SK-N-SH (cell line): ENCODE data around the gene INPP5A. TPM values are rescaled to one million over a fixed set of nuclear protein-coding genes. Genes with fewer than 3 reads are reported as not detected.

Experiments used
- CTCF ChIA-PET: fragments of 300-600, 350-600 bp; formaldehyde crosslinking; extraction: SDS; loops from one replicate; lab custom pipeline; 2021; lab: Yijun Ruan, JAX
- POLR2A ChIA-PET: fragments of 350-600 bp; sonication (Branson Sonifier 250); formaldehyde crosslinking; extraction: SDS; loops from one replicate; lab custom pipeline; 2020; ENCODE audit warnings: antibody characterized with exemption, inconsistent platforms; lab: Yijun Ruan, JAX
- DNase-seq: peaks from one replicate; pipeline ENCODE4 v3.0.0; 2012
- H2AFZ ChIP-seq: fragments of 200-600 bp; sonication (generic); 2 replicates; pipeline ENCODE4 v1.8.1; 2016; ENCODE audit warnings: antibody characterized with exemption, mild to moderate bottlenecking, low read depth
- H3F3A ChIP-seq: fragments of 200-600 bp; sonication (generic); replicated peaks from 2 replicates; pipeline ENCODE3; 2016; ENCODE audit warnings: antibody characterized with exemption, mild to moderate bottlenecking; ENCODE audit not compliant: insufficient read depth
- H3K27ac ChIP-seq, 2 experiments: fragments of 200-500 bp in 1 of 2; fragments of 200-600 bp in 1 of 2; sonication (Bioruptor generic) in 1 of 2; sonication (generic), shearing (Covaris generic) in 1 of 2; 2 replicates each; pipeline versions ENCODE4 v1.5.1 to v1.6.1; 2014 to 2016; ENCODE audit warnings: low read depth in 2 of 2, inconsistent platforms in 1 of 2, low read length in 1 of 2, mild to moderate bottlenecking in 1 of 2, mixed read lengths in 1 of 2
- H3K27me3 ChIP-seq: fragments of 200-600 bp; sonication (generic), shearing (Covaris generic); 2 replicates; pipeline ENCODE4 v1.6.1; 2016; ENCODE audit warnings: mixed run types; ENCODE audit not compliant: insufficient read depth
- H3K36me3 ChIP-seq, 2 experiments: fragments of 200-500 bp in 1 of 2; fragments of 200-600 bp in 1 of 2; sonication (Bioruptor generic) in 1 of 2; sonication (generic) in 1 of 2; replicated peaks in 1 of 2; 2 replicates each; pipeline versions ENCODE3 to v1.5.1; 2014 to 2016; ENCODE audit warnings: low read length in 1 of 2, mild to moderate bottlenecking in 1 of 2; ENCODE audit not compliant: insufficient read depth in 2 of 2, control insufficient read depth in 1 of 2
- H3K4me1 ChIP-seq, 2 experiments: fragments of 200-500 bp in 1 of 2; fragments of 200-600 bp in 1 of 2; sonication (Bioruptor generic) in 1 of 2; sonication (generic), shearing (Covaris generic) in 1 of 2; 2 replicates each; pipeline versions ENCODE4 v1.5.1 to v1.6.1; 2014 to 2016; ENCODE audit warnings: low read depth in 1 of 2, low read length in 1 of 2, mixed run types in 1 of 2; ENCODE audit not compliant: insufficient read depth in 2 of 2, control insufficient read depth in 1 of 2
- H3K4me2 ChIP-seq: fragments of 200-600 bp; sonication (generic), shearing (Covaris generic); 2 replicates; pipeline ENCODE4 v1.6.1; 2017; ENCODE audit warnings: mixed run types
- H3K4me3 ChIP-seq, 2 experiments: fragments of 200-500 bp in 1 of 2; fragments of 200-600 bp in 1 of 2; sonication (Bioruptor generic) in 1 of 2; sonication (generic), shearing (Covaris generic) in 1 of 2; 2 replicates each; pipeline versions ENCODE4 v1.5.1 to v1.8.1; 2014 to 2016; ENCODE audit warnings: low read depth in 2 of 2, inconsistent platforms in 1 of 2, low read length in 1 of 2, mild to moderate bottlenecking in 1 of 2, mixed read lengths in 1 of 2, moderate library complexity in 1 of 2
- H3K79me2 ChIP-seq: fragments of 200-600 bp; sonication (generic); 2 replicates; pipeline ENCODE4 v1.8.1; 2017; ENCODE audit warnings: mild to moderate bottlenecking; ENCODE audit not compliant: insufficient read depth
- H3K9ac ChIP-seq: fragments of 200-600 bp; sonication (generic); 2 replicates; pipeline ENCODE4 v1.6.1; 2017; ENCODE audit warnings: mixed run types
- H3K9me2 ChIP-seq: fragments of 200-600 bp; sonication (generic); 2 replicates; pipeline ENCODE4 v1.6.1; 2017; ENCODE audit warnings: mixed run types
- H3K9me3 ChIP-seq: fragments of 200-600 bp; sonication (generic); 2 replicates; pipeline ENCODE4 v1.6.1; 2017; ENCODE audit warnings: mixed run types, mild to moderate bottlenecking, moderate library complexity
- H4K20me1 ChIP-seq: fragments of 200-600 bp; sonication (generic); 2 replicates; pipeline ENCODE4 v1.6.1; 2017; ENCODE audit warnings: mild to moderate bottlenecking, mixed run types; ENCODE audit not compliant: insufficient read depth
- CHD2 ChIP-seq: fragments of 150-350 bp; IDR thresholded peaks from 2 replicates; pipeline ENCODE4 v1.6.1; 2018; ENCODE audit warnings: low read length; ENCODE audit not compliant: partially characterized antibody
- EZH2phosphoT487 ChIP-seq: fragments of 200-600 bp; sonication (generic); IDR thresholded peaks from 2 replicates; pipeline ENCODE4 v1.6.1; 2017; ENCODE audit warnings: low read depth, mixed run types, mild to moderate bottlenecking, antibody characterized with exemption, moderate library complexity, borderline replicate concordance
- FOSL2 ChIP-seq: IDR thresholded peaks from 2 replicates; pipeline ENCODE4 v1.4.0; 2012; ENCODE audit warnings: low read depth, mild to moderate bottlenecking, moderate library complexity, borderline replicate concordance
- GATA2 ChIP-seq: sonication (generic); formaldehyde crosslinking; IDR thresholded peaks from 2 replicates; pipeline ENCODE4 v1.5.0; 2020; ENCODE audit warnings: mild to moderate bottlenecking, missing genetic modification reagents
- MEF2A ChIP-seq: IDR thresholded peaks from 2 replicates; pipeline ENCODE4 v1.4.0; 2012; ENCODE audit warnings: low read depth, borderline replicate concordance
- NFIC ChIP-seq: IDR thresholded peaks from 2 replicates; pipeline ENCODE4 v1.4.0; 2012; ENCODE audit warnings: borderline replicate concordance
- NRF1 ChIP-seq: IDR thresholded peaks from 2 replicates; pipeline ENCODE4 v1.6.1; 2012; ENCODE audit warnings: low read depth, mild to moderate bottlenecking, low read length
- PBX3 ChIP-seq: IDR thresholded peaks from 2 replicates; pipeline ENCODE4; 2012
- POLR2AphosphoS5 ChIP-seq: IDR thresholded peaks from 2 replicates; pipeline ENCODE4 v1.6.1; 2012; ENCODE audit warnings: low read depth, low read length
- RCOR1 ChIP-seq: fragments of 150-350 bp; IDR thresholded peaks from 2 replicates; pipeline ENCODE4 v1.6.1; 2017; ENCODE audit warnings: antibody characterized with exemption, low read length
- RFX5 ChIP-seq: IDR thresholded peaks from 2 replicates; pipeline ENCODE4 v1.6.1; 2012; ENCODE audit warnings: mild to moderate bottlenecking, improper control_type of control experiment, low read length
- RXRA ChIP-seq: IDR thresholded peaks from 2 replicates; pipeline ENCODE4 v1.4.0; 2012; ENCODE audit warnings: low read depth, mild to moderate bottlenecking, borderline replicate concordance
- TCF12 ChIP-seq: IDR thresholded peaks from 2 replicates; pipeline ENCODE4 v1.4.0; 2012
- USF1 ChIP-seq: IDR thresholded peaks from 2 replicates; pipeline ENCODE4 v1.4.0; 2012; ENCODE audit warnings: low read depth, borderline replicate concordance
- YY1 ChIP-seq: IDR thresholded peaks from 2 replicates; pipeline ENCODE4 v1.4.0; 2012; ENCODE audit warnings: low read depth, mild to moderate bottlenecking
- ZBTB33 ChIP-seq: IDR thresholded peaks from 2 replicates; pipeline ENCODE4 v1.4.0; 2012; ENCODE audit warnings: low read depth, borderline replicate concordance
- WGBS: methylation state at CpG from one replicate; pipeline ENCODE4 v1.1.6; 2017; ENCODE audit warnings: low lambda C conversion rate; 5-methylcytosine and 5-hydroxymethylcytosine counted together
- polyA plus RNA-seq, 3 experiments: library from polyadenylated mRNA; depleted of rRNA; stranded (reverse); fragments of >200 nt; gene quantifications; 2 replicates each; pipeline ENCODE4 v1.2.3, GENCODE V29; 2012
- TF ChIP-seq, protein P1 (sequence below): fragments of 150-350 bp; IDR thresholded peaks from 2 replicates; pipeline ENCODE4 v1.6.1; 2016; ENCODE audit warnings: mild to moderate bottlenecking, low read depth, low read length
- TF ChIP-seq, protein P2 (sequence below): fragments of 200-600 bp; sonication (generic); IDR thresholded peaks from 2 replicates; pipeline ENCODE4 v1.6.1; 2017; ENCODE audit warnings: antibody characterized with exemption, mild to moderate bottlenecking, moderate library complexity

INPP5A gene
- polyA plus RNA-seq, 1 of the 3 experiments (the other 2 are of a cell fraction), result 12.0 TPM

DNA sequence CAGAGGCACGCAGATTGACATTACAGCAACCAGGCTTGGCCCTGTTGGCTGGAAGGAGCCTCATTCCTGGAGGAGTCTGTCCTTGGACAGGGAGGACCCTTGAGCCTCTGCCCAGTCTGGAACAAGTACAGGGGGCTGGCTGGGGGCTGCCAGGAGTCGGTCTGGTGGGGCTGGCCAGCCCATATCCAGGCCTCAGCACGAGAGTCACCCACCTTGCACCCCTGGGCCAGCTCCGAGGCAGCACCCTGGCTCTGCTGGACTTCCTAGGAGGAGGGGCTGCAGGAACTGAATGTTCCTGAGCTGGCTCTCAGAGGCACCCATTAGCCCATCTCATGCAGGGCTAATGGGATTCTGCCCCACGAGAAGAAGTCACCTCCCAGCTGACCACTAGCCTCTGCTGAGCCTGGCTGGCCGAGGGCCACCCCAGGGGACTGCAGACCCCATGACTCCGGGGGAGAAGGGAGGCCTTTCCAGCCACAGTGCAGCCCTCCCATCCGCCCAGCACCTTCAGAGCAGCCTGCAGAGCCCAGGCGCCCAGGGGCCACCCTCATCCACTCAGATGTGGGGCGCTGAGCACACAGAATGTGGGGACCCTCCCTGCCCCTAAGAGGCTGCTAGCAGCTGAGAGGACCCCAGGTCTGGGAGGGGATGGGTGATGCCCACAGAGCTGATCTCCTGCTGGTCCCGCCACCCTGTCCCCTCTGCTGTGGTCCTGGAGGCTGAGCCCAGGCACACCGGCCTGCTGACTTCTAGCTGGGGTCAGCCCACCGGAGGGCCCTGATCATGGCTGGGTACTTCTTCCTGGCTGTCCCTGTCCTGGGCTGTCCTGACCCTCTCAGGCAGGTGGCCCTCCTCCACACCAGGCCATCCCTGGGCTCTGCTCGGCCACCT, 14.8 kb upstream of the INPP5A start (continued):
- TF ChIP-seq CHD2 (no peak), USF1 (no peak), NRF1 (no peak)
- TF ChIP-seq, protein P1, sequence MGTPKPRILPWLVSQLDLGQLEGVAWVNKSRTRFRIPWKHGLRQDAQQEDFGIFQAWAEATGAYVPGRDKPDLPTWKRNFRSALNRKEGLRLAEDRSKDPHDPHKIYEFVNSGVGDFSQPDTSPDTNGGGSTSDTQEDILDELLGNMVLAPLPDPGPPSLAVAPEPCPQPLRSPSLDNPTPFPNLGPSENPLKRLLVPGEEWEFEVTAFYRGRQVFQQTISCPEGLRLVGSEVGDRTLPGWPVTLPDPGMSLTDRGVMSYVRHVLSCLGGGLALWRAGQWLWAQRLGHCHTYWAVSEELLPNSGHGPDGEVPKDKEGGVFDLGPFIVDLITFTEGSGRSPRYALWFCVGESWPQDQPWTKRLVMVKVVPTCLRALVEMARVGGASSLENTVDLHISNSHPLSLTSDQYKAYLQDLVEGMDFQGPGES, result no peak

- Histone ChIP-seq H2AFZ (no peak overlapping the region), H3F3A (peaks cover 4% of the 10 kb centered on the region), H3K27me3 (no peaks in the 10 kb centered on the region), H3K27ac (no peak overlapping the region), H4K20me1 (no peaks in the 10 kb centered on the region), H3K79me2 (no peaks in the 10 kb centered on the region), H3K4me1 (peaks cover 7 to 13% of the 10 kb centered on the region in 2 experiments; a peak in 1 of 4 replicates), H3K9me3 (no peaks in the 10 kb centered on the region), H3K4me3 (no peak overlapping the region), H3K9ac (no peak overlapping the region), H3K4me2 (no peak overlapping the region), H3K36me3 (no peaks in the 10 kb centered on the region), H3K9me2 (no peaks in the 10 kb centered on the region)
- DNase-seq, result peak; percentile 6
- POLR2A ChIA-PET, result no interaction called here
- 88% methylated on average over 12 of the region's 15 CpGs for WGBS
- CTCF ChIA-PET, result interaction anchor here (1.6 to 2.1 kb wide), 2 partner anchors 12 to 131 kb away, joined by 4 to 5 read pairs; no protein-coding TSS in a partner anchor
- TF ChIP-seq TCF12, result no peak
- TF ChIP-seq ZBTB33, result no peak
- no peak for TF ChIP-seq POLR2AphosphoS5
- no peak for TF ChIP-seq RCOR1
- no peak for TF ChIP-seq EZH2phosphoT487
- TF ChIP-seq YY1, result no peak
- no peak for TF ChIP-seq MEF2A
- TF ChIP-seq, protein P2, sequence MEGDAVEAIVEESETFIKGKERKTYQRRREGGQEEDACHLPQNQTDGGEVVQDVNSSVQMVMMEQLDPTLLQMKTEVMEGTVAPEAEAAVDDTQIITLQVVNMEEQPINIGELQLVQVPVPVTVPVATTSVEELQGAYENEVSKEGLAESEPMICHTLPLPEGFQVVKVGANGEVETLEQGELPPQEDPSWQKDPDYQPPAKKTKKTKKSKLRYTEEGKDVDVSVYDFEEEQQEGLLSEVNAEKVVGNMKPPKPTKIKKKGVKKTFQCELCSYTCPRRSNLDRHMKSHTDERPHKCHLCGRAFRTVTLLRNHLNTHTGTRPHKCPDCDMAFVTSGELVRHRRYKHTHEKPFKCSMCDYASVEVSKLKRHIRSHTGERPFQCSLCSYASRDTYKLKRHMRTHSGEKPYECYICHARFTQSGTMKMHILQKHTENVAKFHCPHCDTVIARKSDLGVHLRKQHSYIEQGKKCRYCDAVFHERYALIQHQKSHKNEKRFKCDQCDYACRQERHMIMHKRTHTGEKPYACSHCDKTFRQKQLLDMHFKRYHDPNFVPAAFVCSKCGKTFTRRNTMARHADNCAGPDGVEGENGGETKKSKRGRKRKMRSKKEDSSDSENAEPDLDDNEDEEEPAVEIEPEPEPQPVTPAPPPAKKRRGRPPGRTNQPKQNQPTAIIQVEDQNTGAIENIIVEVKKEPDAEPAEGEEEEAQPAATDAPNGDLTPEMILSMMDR, result no peak
- TF ChIP-seq CHD2, result no peak
- TF ChIP-seq FOSL2, result no peak
- no peak for TF ChIP-seq RXRA
- TF ChIP-seq, protein P1, result no peak
- no peak for TF ChIP-seq RFX5
- no peak for TF ChIP-seq USF1
- TF ChIP-seq NFIC, result no peak
- TF ChIP-seq GATA2 (CRISPR knock-in tag), result no peak
- no peak for TF ChIP-seq PBX3
Observed at GRCh38 chr10:132523561-132524442, 13.8 kb upstream of the INPP5A start.
